Natural killer cell (primary cell): ENCODE data around the gene SERPINA3. TPM values are rescaled to one million over a fixed set of nuclear protein-coding genes. Genes with fewer than 3 reads are reported as not detected.

Experiments
- ATAC-seq, 3 donors: fragments of 150-1000 bp in 2 of 3; fragments of 200-7000 bp in 1 of 3; cut with Tn5 transposase; 1 replicate in 1 of 3; 2 replicates in 2 of 3; pipeline ENCODE4 v1.10.0; 2021; ENCODE audit warnings: mild to moderate bottlenecking in 2 of 3, moderate library complexity in 2 of 3
- DNase-seq, 2 donors: peaks; one replicate each; pipeline versions ENCODE4 v3.0.0 to v3.0.0-alpha.2; 2013 to 2021; ENCODE audit warnings: mixed read lengths in 1 of 2
- H3K27ac ChIP-seq: one replicate; pipeline ENCODE4 v1.5.1; 2013; ENCODE audit warnings: mild to moderate bottlenecking, low read length
- H3K27me3 ChIP-seq: one replicate; pipeline ENCODE4 v1.6.1; 2013; ENCODE audit warnings: low read length; ENCODE audit not compliant: control insufficient read depth, insufficient read depth
- H3K36me3 ChIP-seq: one replicate; pipeline ENCODE4 v1.6.1; 2013; ENCODE audit warnings: low read length; ENCODE audit not compliant: control insufficient read depth, insufficient read depth
- H3K4me1 ChIP-seq: one replicate; pipeline ENCODE4 v1.6.1; 2013; ENCODE audit warnings: low read length; ENCODE audit not compliant: control insufficient read depth, insufficient read depth
- H3K4me3 ChIP-seq: one replicate; pipeline ENCODE4 v1.5.1; 2013; ENCODE audit warnings: low read length
- H3K9me3 ChIP-seq: one replicate; pipeline ENCODE4 v1.6.1; 2013; ENCODE audit warnings: low read length; ENCODE audit not compliant: control insufficient read depth, insufficient read depth
- H3K27ac Mint-ChIP-seq, 2 donors: one replicate each; pipeline ENCODE4 v1.8.0; 2022; ENCODE audit warnings: mild to moderate bottlenecking in 2 of 2, mixed read lengths in 2 of 2, moderate library complexity in 1 of 2
- H3K27me3 Mint-ChIP-seq, 2 donors: one replicate each; pipeline ENCODE4 v1.8.0; 2022; ENCODE audit warnings: low read depth in 2 of 2, mixed read lengths in 2 of 2
- H3K36me3 Mint-ChIP-seq: one replicate; pipeline ENCODE4 v1.8.0; 2022; ENCODE audit warnings: mixed read lengths
- H3K4me1 Mint-ChIP-seq, 2 donors: one replicate each; pipeline ENCODE4 v1.8.0; 2022; ENCODE audit warnings: mixed read lengths in 2 of 2
- H3K4me3 Mint-ChIP-seq: one replicate; pipeline ENCODE4 v1.8.0; 2022; ENCODE audit warnings: mild to moderate bottlenecking, moderate library complexity, mixed read lengths
- H3K9me3 Mint-ChIP-seq, 2 donors: one replicate each; pipeline ENCODE4 v1.8.0; 2022; ENCODE audit warnings: mixed read lengths in 2 of 2
- WGBS: methylation state at CpG from one replicate; pipeline ENCODE4 v1.1.7; 2013; ENCODE audit warnings: missing lambda C conversion rate; ENCODE audit not compliant: insufficient coverage; 5-methylcytosine and 5-hydroxymethylcytosine counted together
- intact Hi-C: fragments of 100-400 bp; cut with micrococcal nuclease; formaldehyde crosslinking; loops from one replicate; pipeline ENCODE4 v1.14.2; 2022
- total RNA-seq, 4 donors: library from RNA; stranded (reverse); fragments of 120-200 nt in 1 of 4; gene quantifications; one replicate each; pipeline versions ENCODE4 v1.2.3 to v1.2.4, GENCODE V29; 2013 to 2022
- TF ChIP-seq, protein P1 (sequence below): fragments of 200-600 bp; IDR thresholded peaks from one replicate; pipeline ENCODE4 v1.8.0; 2022; ENCODE audit warnings: antibody characterized with exemption

Gene SERPINA3
- total RNA-seq, 3 donors from 2014 or later (not counting 1 experiment from before 2014, with no cell fraction given) = not detected

DNA sequence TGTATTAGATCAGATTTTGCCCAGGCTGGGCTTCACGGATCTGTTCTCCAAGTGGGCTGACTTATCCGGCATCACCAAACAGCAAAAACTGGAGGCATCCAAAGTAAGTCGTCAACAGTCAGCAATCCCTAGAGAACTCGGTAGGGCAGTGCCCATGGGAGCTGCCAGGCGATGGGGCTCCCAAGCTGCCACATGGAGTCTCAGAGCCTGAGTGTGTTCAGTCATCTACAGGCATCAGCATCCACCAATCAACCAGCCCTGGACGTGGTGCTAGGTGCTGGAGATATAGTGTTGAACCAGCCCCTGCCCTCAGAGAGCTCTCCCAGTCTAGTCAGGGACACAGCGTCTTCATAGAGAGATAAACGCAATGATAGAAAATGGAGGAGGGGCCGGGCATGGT lies 44.0 kb upstream of the SERPINA3 start:
- intact Hi-C loops = no loop called here

DNA sequence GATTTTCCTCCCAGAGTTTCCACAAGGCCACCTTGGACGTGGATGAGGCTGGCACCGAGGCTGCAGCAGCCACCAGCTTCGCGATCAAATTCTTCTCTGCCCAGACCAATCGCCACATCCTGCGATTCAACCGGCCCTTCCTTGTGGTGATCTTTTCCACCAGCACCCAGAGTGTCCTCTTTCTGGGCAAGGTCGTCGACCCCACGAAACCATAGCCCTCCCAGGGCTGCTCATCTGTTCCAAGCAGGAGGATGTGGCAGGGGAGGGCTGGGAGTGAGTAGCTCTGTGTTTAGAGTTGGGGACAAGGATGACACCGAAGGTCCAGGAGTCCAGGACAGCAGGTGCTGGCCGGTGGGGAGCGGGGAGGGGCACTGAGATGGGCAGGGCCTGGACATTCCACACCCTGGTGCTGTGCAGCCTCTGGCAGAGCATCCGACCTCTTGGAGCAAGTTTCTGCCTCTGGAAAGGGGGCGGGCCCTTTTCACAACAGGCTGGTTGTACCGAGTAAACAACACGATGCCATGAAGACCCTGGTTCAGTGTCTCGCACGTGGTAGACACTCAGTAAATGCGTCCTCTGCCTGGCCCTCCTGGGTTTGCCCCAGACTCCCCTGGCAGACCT lies 42.7 kb upstream of the SERPINA3 start:
- Mint-ChIP-seq H3K36me3 (no peaks in the 10 kb centered on the region), H3K27ac (no peak overlapping the region), H3K4me1 (no peaks in the 10 kb centered on the region), H3K4me3 (no peak overlapping the region), H3K9me3 (no peaks in the 10 kb centered on the region), H3K27me3 (peaks cover 0 to 3% of the 10 kb centered on the region in 2 donors)
- WGBS = 89% methylated on average over 20 of the region's 20 CpGs
- Histone ChIP-seq H3K27me3 (no peaks in the 10 kb centered on the region), H3K36me3 (no peaks in the 10 kb centered on the region), H3K4me3 (no peak overlapping the region), H3K27ac (no peak overlapping the region), H3K4me1 (no peaks in the 10 kb centered on the region), H3K9me3 (no peaks in the 10 kb centered on the region)
- intact Hi-C loops = no loop called here
- TF ChIP-seq, protein P1, sequence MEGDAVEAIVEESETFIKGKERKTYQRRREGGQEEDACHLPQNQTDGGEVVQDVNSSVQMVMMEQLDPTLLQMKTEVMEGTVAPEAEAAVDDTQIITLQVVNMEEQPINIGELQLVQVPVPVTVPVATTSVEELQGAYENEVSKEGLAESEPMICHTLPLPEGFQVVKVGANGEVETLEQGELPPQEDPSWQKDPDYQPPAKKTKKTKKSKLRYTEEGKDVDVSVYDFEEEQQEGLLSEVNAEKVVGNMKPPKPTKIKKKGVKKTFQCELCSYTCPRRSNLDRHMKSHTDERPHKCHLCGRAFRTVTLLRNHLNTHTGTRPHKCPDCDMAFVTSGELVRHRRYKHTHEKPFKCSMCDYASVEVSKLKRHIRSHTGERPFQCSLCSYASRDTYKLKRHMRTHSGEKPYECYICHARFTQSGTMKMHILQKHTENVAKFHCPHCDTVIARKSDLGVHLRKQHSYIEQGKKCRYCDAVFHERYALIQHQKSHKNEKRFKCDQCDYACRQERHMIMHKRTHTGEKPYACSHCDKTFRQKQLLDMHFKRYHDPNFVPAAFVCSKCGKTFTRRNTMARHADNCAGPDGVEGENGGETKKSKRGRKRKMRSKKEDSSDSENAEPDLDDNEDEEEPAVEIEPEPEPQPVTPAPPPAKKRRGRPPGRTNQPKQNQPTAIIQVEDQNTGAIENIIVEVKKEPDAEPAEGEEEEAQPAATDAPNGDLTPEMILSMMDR = no peak
- ATAC-seq (no peak), DNase-seq (no peak)

More for the DNA sequence above, 44.0 kb upstream of the SERPINA3 start:
- peaks cover 6% of the 10 kb centered on the region in 2 donors for H3K27me3 Mint-ChIP-seq
- no peaks in the 10 kb centered on the region for H3K36me3 Mint-ChIP-seq
- H3K4me1 Mint-ChIP-seq = no peaks in the 10 kb centered on the region
- WGBS = 85% methylated on average over 9 of the region's 9 CpGs
- H3K36me3 ChIP-seq = no peaks in the 10 kb centered on the region
- H3K4me3 ChIP-seq = no peak overlapping the region
- TF ChIP-seq, protein P1 = no peak
- no peaks in the 10 kb centered on the region for H3K9me3 ChIP-seq
- no peak overlapping the region for H3K27ac Mint-ChIP-seq
- ATAC-seq = no peak
- no peak overlapping the region for H3K27ac ChIP-seq
- H3K4me3 Mint-ChIP-seq = no peak overlapping the region
- H3K9me3 Mint-ChIP-seq = no peaks in the 10 kb centered on the region
- no peak for DNase-seq
- no peaks in the 10 kb centered on the region for H3K4me1 ChIP-seq
- H3K27me3 ChIP-seq = no peaks in the 10 kb centered on the region

DNA sequence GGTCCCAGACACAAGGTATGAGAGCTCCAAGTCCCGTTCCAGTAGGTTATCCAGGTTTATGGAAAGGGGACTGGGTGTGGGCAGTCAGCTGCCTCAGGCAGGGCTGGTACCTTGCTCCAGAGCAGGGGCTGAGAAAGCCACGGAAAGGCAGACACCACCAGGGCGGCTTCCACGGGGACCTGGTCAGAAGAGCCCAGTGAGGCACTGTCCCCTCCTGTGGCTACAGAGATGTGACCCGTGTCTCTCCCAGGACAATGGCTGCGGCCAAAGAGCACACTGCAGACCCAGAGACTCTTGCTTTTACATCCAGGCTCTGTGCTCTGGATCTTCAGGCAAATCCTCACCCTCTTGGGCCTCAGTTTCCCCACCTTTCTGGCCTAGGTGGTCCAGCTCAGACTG lies 42.2 kb upstream of the SERPINA3 start:
- no peaks in the 10 kb centered on the region for H3K36me3 Mint-ChIP-seq
- no peak overlapping the region for H3K4me3 ChIP-seq
- DNase-seq (no peak), ATAC-seq (no peak)
- TF ChIP-seq, protein P1 = no peak
- no peaks in the 10 kb centered on the region for H3K9me3 ChIP-seq
- H3K4me3 Mint-ChIP-seq = no peak overlapping the region
- no peaks in the 10 kb centered on the region for H3K27me3 ChIP-seq
- H3K4me1 ChIP-seq = no peaks in the 10 kb centered on the region
- H3K27ac Mint-ChIP-seq = no peak overlapping the region
- no peaks in the 10 kb centered on the region for H3K9me3 Mint-ChIP-seq
- no peaks in the 10 kb centered on the region for H3K36me3 ChIP-seq
- no peak overlapping the region for H3K27ac ChIP-seq
- peaks cover 0 to 3% of the 10 kb centered on the region in 2 donors for H3K27me3 Mint-ChIP-seq
- WGBS = 83% methylated on average over 6 of the region's 6 CpGs
- H3K4me1 Mint-ChIP-seq = no peaks in the 10 kb centered on the region
- intact Hi-C loops = no loop called here

DNA sequence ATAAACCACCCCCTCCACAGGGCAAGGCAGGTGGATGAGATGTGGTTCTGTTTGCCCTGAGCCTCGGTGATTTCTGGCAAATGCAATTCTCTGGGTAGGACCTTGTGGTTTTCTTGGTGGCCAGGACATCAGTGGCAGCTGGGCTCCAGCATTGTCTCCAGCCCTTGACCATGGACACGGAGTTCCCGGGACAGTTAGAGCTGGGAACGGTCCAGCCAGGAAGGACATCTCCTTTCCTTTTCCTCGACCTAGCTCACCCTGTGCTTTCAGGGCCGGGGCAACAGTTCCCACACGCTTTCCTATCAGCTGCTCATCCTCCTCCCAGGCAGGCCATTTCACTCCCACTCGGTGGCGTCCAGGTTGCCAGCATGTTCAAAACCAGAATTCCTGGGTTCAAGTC lies 41.8 kb upstream of the SERPINA3 start:
- peaks cover 0 to 3% of the 10 kb centered on the region in 2 donors for H3K27me3 Mint-ChIP-seq
- WGBS = 87% methylated on average over 9 of the region's 9 CpGs
- H3K9me3 Mint-ChIP-seq = no peaks in the 10 kb centered on the region
- Histone ChIP-seq H3K27me3 (no peaks in the 10 kb centered on the region), H3K4me1 (no peaks in the 10 kb centered on the region), H3K9me3 (no peaks in the 10 kb centered on the region), H3K36me3 (no peaks in the 10 kb centered on the region), H3K27ac (no peak overlapping the region), H3K4me3 (no peak overlapping the region)
- TF ChIP-seq, protein P1 = no peak
- ATAC-seq (no peak), DNase-seq (no peak)
- H3K36me3 Mint-ChIP-seq = no peaks in the 10 kb centered on the region
- no peaks in the 10 kb centered on the region for H3K4me1 Mint-ChIP-seq
- H3K27ac Mint-ChIP-seq = no peak overlapping the region
- intact Hi-C loops = no loop called here
- no peak overlapping the region for H3K4me3 Mint-ChIP-seq
